K562 (cell line): ENCODE data around the gene ARHGDIA. TPM values are rescaled to one million over a fixed set of nuclear protein-coding genes. Genes with fewer than 3 reads are reported as not detected.

Experiments used
- CBFA2T2 ChIP-seq: fragments of 450-650 bp; conservative IDR thresholded peaks from 2 replicates; pipeline ENCODE4 v1.6.1; 2017; ENCODE audit warnings: mild to moderate bottlenecking
- CREB1 ChIP-seq, 2 experiments: sonication (generic) in 1 of 2; formaldehyde crosslinking in 1 of 2; IDR thresholded peaks; 2 replicates each; pipeline versions ENCODE4 v1.6.1 to v1.8.0; 2012 to 2022; ENCODE audit warnings: inconsistent platforms in 1 of 2, mild to moderate bottlenecking in 1 of 2, missing genetic modification reagents in 1 of 2, moderate library complexity in 1 of 2
- CREM ChIP-seq: IDR thresholded peaks from 2 replicates; pipeline ENCODE4 v1.6.1; 2014; ENCODE audit warnings: antibody characterized with exemption, low read depth
- FIP1L1 ChIP-seq: fragments of 200-400 bp; formaldehyde crosslinking; IDR thresholded peaks from 2 replicates; pipeline ENCODE4 v1.6.1; 2018; ENCODE audit warnings: mild to moderate bottlenecking, low read depth, low read length; ENCODE audit not compliant: poor library complexity, severe bottlenecking
- FOXO4 ChIP-seq: fragments of 450-650 bp; formaldehyde crosslinking; IDR thresholded peaks from 2 replicates; pipeline ENCODE4 v1.4.0; 2020; ENCODE audit warnings: mild to moderate bottlenecking, moderate library complexity
- NCOA6 ChIP-seq: fragments of 450-650 bp; IDR thresholded peaks from 2 replicates; pipeline ENCODE4 v1.6.1; 2017; ENCODE audit warnings: mild to moderate bottlenecking
- NFIC ChIP-seq: fragments of 450-650 bp; IDR thresholded peaks from 2 replicates; pipeline ENCODE4 v1.6.1; 2017; ENCODE audit warnings: mild to moderate bottlenecking, inconsistent platforms
- PATZ1 ChIP-seq: fragments of 250-450 bp; sonication (Bioruptor Pico); IDR thresholded peaks from 2 replicates; pipeline ENCODE4 v1.5.0; 2020; ENCODE audit warnings: mild to moderate bottlenecking, borderline replicate concordance
- TEAD4 ChIP-seq, 2 experiments: sonication (generic) in 1 of 2; formaldehyde crosslinking in 1 of 2; IDR thresholded peaks; 2 replicates each; pipeline versions ENCODE4 v1.6.1 to v1.8.0; 2012 to 2022; ENCODE audit warnings: borderline replicate concordance in 1 of 2, inconsistent platforms in 1 of 2, low read length in 1 of 2, mild to moderate bottlenecking in 1 of 2, missing genetic modification reagents in 1 of 2
- TRIM25 ChIP-seq: fragments of 450-650 bp; IDR thresholded peaks from 2 replicates; pipeline ENCODE4 v1.7.0; 2016; ENCODE audit warnings: borderline replicate concordance
- ZNF175 ChIP-seq: fragments of 200-800 bp; sonication (Bioruptor generic); IDR thresholded peaks from 2 replicates; pipeline ENCODE4 v1.6.1; 2016; ENCODE audit warnings: low read depth, mild to moderate bottlenecking, missing genetic modification characterization, missing compliant biosample characterization
- ZNF274 ChIP-seq: IDR thresholded peaks from 2 replicates; pipeline ENCODE4 v1.6.1; 2011; ENCODE audit warnings: low read depth, mild to moderate bottlenecking, low read length, moderate library complexity, borderline replicate concordance
- ZNF407 ChIP-seq: fragments of 450-650 bp; IDR thresholded peaks from 2 replicates; pipeline ENCODE4 v1.6.1; 2016; ENCODE audit warnings: low read depth
- polyA plus RNA-seq, 8 experiments: library from polyadenylated mRNA; depleted of rRNA in 4 of 8; stranded (reverse) in 5 of 8; unstranded in 3 of 8; fragments of >200 nt; fragmentation: Nextera tagmentation in 2 of 8; fragmentation: Illumina TruSeq in 1 of 8; extraction: Ambion mirVana in 2 of 8; extraction: Trizol in 1 of 8; gene quantifications; 2 replicates each; pipeline versions ENCODE4 v1.2.1 to v1.2.3, GENCODE V29; 2011 to 2014; ENCODE audit warnings: inconsistent platforms in 1 of 8, missing spikeins in 1 of 8
- total RNA-seq, 7 experiments: library from RNA; depleted of rRNA in 6 of 7; stranded (reverse); fragments of >200 nt in 6 of 7; fragmentation: Illumina TruSeq in 2 of 7; extraction: Trizol in 2 of 7; gene quantifications; 2 replicates each; pipeline versions ENCODE4 v1.2.1 to v1.2.3, GENCODE V29; 2011 to 2021; ENCODE audit warnings: low replicate concordance in 1 of 7

Gene ARHGDIA
- total and polyA plus RNA-seq, 9 of the 15 experiments (the other 6 are each of a cell fraction or from before 2014, with no cell fraction given), result 9.6 to 340 (median 97.6) TPM

GRCh38 chr17:81902653-81903414, 31.7 kb upstream of the ARHGDIA start (continued):
- TF ChIP-seq ZNF407 (no peak), NFIC (peak; percentile 61), TRIM25 (no peak), ZNF274 (no peak), ZNF175 (CRISPR knock-in tag) (no peak), NCOA6 (no peak), PATZ1 (CRISPR knock-in tag) (no peak), TEAD4 (IDR thresholded peaks at IDR 0.05; ENCODE audit: low read length) (no peak), TEAD4 (CRISPR knock-in tag; IDR thresholded peaks at IDR 0.05; ENCODE audit: borderline replicate concordance) (no peak), CREB1 (IDR thresholded peaks at IDR 0.05) (no peak), CREB1 (CRISPR knock-in tag; IDR thresholded peaks at IDR 0.05) (no peak), CREM (no peak), FIP1L1 (peak; percentile 47), FOXO4 (CRISPR knock-in tag) (no peak), CBFA2T2 (no peak)
